HCEC 1CT (cell line): ENCODE data around the gene CORO7.
"Not testable (repeated sequence)": the region's sequence is repeated elsewhere in the genome, so short reads cannot be mapped to it uniquely, and the experiment has no call there.

Experiments used
- DNase-seq: peaks from one replicate; pipeline ENCODE4 v3.0.0-alpha.2; 2017

CORO7 gene

DNA sequence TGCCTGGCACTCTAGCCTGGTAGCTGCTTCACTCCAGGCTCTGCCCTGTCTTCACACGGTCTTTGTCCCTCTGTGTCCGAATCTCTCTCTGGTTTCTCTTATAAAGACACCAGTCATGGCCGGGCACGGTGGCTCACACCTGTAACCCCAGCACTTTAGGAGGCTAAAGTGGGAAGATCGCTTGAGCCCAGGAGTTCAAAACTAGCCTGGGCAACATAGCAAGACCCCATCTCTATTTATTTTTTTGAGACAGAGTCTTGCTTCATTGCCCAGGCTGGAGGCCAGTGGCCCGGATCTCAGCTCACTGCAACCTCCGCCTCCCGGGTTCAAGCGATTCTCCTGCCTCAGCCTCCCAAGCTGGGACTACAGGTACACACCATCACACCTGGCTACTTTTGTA lies 82.7 kb downstream of the CORO7 start:
- not testable (repeated sequence) for DNase-seq

DNA sequence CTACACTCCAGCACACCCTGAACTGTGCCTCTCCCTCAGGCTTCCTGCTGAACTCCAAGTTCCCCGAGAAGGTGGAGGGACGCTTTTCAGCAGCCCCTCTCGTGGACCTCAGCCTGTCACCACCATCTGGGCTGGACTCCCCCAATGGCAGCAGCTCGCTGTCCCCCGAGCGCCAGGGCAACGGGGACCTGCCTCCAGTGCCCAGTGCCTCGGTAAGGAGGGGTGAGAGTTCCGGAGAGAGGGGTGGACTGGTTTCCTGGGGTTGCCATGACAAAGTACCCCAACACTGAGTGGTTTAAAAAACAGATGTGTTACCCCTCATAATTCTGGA lies 83.1 kb downstream of the CORO7 start:
- no peak for DNase-seq

DNA sequence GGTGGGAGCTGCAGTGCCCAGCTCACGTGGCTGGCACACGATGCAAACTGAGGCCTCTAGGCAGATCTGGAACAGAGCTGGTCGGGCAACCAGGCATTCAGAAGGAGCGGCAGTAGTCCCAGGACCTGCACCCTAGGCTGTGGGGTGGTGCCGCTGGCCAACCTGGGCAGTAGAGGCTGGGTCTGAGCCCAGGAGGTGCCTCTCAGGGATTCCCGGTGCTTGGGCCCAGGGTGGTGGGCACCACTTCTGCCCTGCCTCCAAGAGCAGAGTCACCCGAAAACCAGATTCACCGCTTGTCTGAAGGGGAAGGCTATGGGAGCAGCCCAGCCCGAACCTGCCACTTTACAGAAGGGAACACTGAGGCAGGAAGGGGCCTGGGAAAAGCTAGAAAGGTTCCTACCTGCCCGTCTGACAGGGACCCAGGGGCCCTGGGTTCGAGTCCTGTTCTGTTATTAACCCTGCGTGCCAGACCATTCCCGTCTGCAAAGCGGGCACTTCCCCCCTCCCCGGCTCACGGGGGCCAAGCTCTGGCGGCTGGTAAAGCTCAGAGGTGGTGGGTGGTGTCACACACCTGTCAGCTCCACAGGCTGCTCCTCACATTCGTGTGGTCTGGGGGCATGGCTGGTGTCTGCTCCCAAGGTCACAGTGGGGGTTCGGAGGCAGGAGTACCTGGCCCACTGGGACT lies 83.6 kb downstream of the CORO7 start:
- no peak for DNase-seq

DNA sequence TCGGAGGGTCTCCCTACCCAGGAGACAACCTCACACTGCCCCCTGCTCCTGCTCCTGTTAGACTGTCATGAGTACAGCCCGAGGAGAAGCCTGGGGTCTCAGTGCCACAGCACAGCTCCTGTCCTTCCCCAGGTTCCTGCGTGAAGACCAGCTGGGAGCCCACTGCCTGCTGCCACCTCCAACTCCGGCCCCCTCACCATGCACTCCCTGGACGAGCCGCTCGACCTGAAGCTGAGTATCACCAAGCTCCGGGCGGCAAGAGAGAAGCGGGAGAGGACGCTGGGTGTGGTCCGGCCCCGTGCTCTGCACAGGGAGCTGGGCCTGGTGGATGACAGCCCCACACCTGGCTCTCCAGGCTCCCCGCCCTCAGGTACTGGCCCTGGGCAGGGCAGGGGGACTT lies 84.3 kb downstream of the CORO7 start:
- DNase-seq: no peak

DNA sequence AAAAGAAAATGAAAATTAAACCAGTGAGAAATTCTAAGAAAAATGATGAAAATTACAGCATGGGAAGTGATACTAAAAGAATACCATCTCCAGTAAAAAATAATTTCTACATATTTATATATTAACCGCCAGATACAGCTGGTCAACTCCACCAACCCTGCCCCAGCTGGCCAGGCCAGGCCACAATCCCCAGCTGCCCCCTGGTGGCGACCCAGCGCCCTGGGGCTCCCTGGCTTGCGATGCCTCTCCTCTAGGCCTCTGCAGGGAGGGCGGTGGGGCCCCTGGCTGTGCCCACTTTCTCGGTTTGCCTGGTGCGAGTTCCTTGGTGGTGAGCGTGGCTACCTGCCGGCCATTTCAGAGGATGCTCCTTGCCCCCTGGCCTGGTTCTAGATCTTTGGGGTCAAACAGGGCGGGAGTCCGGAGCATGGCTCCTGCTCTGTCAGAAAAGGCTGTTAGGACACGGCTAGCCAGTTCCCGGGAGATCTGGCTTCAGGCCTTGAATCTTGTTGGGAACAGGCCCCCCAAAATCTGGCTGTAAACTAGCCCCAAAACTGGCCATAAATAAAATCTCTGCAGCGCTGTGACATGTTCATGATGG lies 86.0 kb downstream of the CORO7 start:
- DNase-seq: peak; percentile 70

DNA sequence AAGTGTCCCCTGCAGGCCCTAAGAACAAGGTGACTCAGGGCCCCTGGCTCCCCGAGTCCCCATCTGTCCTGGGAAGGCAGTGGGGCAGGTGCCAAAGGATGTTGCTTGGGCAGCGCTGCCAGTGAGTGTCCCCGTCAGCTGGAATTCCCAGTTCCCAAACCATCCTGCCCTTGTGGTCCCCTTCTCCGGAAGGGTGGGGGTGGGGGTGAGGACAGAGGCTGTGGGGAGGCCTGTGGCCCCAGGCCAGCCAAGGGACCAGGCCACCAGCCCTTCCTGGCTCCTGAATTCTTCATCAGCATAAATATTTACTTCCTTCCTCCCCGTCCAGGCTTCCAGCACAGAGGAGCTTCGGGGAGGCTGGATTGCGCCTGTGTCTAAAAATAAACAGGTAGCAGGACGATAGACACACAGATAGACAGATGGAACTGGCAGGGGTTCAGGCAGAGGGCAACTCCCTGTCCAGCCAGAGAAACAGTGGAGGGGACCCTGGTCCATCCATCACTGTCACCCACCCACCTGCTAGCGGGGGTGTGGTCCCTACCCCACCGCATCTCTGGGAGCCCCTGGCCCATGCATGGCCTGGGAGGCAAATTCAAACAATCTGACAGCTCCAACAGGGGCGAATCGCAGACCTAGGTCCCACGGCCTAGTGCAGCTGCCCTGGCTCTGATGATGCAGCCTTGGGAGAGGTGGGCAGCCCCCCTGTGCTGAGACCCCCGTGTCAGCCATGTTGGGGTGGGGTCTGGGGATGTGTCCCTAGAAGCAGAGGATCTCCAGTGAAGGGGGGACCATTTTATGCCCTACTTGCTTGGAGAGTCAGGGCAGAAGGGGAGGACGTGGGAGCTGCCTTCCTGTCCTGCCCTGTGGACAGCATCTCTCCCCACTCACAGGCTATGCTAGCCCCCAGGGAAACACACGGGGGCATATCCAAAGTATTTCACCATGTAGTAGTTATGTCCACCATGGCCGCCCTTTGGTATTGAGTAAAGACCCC lies 87.3 kb downstream of the CORO7 start:
- DNase-seq: peak; percentile 14

DNA sequence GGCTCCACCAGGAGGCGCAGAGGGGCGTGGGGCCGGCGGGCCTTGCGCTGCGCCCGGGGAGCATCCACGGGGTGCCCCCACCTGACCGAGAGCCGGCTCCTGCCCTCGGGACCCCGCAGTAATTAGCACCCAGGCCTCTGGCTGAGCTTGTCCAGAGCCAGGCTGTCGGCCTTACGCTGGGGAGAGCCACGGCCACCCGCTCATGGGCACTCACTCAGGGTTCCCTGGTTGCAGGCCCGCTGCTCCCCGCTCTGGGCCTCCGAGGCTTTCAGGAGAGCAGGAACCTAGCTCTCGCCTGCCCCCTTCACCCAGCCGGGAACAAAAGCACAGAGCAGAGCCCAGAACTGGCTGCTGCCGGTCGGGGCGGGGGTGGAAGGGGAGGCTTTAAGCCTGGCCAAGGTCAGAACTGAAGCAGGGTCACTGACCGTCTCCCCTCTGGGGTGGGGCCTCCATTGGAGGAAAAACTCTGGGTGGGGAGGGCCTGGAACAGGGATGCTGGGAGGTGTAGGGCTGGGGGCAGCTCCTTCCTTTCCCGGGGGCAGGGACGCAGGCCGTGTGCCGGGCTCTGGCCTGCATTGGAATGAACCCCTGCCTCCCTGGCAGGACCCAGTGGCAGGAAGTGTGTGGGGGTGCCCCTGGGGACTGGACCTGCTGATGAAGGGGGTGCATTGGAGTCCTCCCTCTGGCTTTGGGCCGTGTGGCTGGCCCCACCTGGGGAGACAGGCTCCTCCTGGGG lies 88.2 kb downstream of the CORO7 start:
- peak; percentile 85 for DNase-seq

DNA sequence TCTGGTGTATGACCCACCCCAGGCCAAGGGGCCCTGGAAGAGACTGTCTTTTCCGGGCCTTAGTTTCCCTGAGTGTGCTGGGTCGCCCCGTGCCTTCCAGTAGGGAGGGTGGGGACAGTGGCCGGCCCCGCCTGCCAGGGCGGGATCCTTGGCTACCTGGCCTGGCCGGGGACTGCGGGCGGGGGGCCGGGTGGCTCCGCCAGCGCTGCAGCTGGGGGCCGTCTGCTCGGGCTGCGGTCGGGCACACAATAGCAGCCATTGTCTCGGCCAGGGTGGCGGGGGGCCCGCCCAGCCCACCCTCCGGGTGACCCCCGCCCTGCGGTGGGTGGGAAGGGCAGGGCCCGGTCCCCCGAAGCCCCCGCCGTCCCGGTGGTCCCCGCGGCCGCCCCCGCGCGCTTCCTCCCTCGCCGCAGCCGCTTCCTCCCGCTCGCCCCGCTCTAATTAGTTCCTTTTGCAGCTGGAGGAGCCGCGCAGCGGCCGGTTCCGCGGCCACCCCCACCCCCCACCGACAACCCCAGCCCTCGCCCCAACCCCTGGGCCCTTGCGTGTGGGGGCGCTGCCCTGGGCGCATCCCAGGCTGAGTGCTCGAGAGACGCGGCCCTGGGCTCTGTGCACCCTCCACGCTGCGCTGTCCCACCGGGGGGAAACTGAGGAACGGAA lies 88.9 kb downstream of the CORO7 start:
- no peak for DNase-seq

DNA sequence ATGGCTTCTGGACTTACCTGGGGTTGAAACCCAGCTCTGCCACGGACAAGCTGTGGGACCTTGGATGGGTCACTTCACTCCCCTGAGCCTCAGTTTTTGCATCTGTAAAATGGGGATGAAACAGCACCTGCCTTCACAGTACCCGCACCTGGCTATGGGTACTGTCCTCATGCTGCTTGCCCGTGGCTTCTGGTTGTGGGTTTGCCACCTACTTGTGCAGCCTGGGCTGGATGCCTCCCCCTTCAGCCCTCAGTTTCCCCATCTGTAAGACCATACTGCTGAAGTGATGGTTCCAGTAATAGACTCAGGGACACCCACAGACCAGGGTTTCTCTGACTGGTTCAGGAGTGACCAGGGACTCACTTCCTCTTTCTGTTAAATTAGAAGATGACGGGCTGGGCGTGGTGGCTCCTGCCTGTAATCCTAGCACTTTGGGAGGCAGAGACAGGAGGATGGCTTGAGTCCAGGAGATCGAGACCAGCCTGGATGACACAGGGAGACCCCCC lies 91.1 kb downstream of the CORO7 start:
- DNase-seq: no peak

DNA sequence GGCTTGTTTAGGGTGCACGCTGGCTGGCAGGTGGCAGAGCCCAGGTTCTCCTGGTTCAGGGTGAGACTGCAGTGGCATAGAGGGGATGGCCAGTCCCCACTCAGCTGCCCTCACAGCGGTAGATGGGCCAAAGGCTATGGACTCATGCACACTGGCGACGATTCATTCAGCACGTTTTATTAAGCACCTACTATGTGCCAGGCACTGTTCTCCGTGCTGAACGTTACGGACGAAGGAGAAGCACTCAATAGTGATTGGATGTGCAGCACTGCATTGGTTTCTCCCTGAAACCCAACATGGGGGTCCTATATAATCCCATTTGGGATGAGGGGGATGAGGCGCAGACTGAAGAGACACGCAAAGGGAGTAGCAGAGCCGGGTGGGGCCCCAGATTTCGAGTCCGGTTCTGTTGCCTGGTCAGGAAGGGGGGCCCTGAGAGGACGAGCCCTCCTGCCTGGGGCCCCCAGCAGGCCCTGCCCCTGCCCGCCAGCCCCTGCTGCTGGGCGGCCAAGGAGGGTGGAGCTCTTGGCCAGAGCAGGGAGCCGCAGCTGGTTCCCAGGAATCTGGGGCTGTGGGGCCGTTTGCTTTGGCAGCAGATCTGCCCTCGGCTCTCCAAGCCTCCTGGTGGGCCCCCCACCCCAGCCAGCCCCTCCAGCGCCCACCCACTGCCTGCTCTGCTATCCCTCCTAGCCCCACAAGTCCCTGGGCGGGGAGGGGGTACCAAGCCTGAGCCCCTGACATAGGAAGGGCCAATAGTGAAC lies 91.7 kb downstream of the CORO7 start:
- DNase-seq: no peak

DNA sequence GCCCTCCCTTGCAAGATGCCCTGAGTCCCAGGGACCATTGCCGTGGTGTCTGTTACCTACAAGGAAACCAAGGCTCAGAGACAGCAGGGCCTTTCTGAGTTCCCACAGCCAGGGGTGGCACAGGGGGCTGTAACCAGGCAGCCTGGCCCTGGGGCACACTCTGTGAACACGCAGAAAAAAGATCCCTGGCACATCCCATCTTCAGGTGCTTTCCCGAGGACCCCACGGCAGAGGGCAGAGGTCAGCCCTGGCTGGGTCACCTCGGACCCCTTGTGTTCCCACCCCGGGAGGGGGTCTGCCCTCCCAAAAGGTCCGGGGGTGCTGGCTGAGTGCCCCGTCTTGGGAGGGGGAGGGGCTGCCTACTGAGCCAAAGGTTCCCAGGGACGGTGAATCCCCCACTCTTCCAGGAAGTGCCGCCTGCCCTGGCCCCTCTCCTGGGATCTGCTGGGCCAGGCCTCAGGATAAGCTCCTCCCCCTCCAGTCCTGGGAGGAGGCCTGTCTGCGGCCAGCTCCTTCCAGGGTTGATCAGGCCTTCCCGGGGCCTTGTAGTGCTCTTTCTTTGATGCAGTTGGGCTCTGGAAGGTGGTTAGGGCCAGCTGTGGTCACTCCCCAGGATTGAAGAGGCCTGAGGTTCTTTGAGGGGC lies 92.4 kb downstream of the CORO7 start:
- DNase-seq: peak; percentile 21

DNA sequence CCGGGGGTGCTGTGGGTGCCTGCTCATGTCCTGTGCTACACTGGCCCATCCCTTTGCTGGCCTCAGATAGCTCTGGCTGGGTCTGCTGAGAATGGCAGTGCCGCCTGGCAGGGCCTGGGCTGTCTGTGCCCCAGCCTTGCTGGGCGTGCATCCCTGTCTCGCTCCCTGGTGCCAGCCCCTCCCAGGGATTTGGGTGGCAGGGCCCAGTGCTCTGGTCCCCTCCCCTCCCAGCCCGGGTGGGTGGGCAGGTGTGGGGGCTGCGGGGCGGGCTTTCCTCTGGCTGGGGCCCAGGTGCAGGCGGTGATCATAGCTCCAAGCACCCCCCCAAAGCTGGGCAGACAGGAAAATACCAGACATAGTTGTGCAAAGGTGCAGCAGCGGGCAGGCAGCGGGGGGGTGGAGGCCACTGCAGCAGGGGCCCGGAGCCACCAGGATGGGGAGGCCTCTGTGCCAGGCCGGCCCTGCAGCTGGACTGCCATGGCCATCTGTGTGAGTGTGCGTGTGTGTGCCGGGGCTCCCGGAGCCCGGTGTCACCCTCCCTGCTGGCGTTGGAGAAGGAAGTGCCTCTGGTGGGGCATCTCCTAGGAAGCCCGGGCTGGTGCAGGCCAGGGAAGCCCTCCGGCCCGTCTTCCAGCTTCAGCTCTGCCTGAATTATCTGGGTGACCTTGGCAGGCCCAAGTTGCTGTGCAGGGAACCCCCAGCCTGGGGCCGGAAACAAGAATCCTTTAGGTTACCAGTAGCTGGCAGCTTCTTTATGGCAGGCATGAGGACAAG lies 93.1 kb downstream of the CORO7 start:
- DNase-seq: no peak

DNA sequence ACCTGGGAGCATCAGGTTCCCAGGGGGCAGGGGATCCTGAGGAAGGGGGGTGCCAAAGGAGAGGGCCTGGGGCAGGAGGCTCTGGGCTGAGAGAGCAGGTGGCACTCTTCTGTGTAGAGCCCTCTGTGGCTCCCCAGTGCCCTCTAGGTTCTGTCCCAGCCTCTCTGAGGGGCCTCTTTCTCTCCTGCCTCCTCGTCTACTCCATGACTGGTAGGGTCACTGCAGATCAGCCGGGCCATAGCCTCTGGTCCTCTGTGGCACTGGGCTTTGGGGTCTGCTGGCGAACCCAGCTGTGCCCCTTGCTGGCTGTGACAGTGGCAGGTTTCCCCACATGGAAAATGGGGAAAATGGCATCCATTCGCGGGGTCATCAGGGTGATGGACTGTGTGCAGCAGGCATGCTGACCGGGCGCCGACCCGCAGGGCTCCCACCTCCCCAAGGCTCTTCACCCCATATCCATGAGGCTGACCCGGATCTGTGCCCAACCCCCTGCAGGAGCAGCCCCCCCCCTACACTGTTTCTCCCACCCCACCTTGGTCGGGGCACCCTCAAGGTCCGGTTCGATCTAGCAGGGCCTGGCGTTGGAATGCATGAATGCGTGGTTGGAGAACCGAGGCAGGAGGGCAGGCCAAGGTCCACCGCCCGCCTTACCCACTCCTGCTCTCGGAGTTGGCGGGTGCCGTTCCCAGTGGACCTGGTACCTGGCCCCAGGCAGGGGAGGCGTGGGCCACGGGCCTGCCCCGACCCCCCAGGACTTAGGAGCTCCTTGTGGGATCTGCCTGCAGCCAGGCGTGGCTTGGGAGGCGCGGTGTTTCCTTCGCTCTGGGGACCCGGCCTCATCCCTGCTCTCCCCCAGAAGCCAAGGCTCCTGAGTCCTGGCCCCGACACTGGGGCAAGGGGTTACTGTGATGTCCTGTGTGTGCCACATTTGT lies 94.0 kb downstream of the CORO7 start:
- no peak for DNase-seq

DNA sequence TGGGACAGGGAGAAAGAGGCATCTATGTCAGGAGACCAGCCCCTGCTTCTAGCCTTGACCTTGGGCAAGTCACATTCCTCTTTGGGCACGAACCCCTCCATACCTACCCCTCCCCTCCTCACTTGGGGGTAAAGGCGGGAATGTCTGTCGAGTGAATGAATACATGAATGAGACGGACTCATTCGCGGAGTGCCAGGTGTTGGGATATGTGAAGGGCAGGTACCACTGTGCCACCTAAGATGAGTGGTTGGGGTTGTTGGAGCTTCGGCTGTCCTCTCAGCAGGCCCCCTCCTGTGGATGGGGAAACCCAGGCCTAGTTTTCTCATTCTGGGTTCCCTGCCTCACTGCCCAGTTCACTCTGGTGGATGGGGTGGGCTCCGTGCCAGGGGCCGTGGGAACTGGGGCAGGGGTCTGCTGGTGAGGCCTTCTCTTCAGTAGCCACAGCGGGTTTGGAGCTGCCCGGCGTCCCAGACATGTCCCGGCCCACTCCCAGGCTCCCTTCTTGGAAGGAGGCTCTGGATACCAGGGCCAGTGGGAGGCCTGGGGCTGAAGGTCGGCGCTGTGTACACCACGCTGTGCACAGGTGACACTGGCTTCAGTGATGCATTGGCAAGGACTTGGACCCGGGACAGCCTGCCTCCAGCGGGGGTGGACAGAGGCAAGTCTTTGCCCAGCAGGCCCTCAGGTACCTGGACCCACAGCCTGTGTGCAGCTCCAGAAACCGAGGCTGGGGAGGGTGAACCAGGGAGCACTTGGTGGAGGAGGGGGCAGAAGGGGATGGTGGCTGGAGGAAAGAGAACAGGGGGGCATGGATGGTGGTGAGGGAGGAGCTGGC lies 94.9 kb downstream of the CORO7 start:
- no peak for DNase-seq

DNA sequence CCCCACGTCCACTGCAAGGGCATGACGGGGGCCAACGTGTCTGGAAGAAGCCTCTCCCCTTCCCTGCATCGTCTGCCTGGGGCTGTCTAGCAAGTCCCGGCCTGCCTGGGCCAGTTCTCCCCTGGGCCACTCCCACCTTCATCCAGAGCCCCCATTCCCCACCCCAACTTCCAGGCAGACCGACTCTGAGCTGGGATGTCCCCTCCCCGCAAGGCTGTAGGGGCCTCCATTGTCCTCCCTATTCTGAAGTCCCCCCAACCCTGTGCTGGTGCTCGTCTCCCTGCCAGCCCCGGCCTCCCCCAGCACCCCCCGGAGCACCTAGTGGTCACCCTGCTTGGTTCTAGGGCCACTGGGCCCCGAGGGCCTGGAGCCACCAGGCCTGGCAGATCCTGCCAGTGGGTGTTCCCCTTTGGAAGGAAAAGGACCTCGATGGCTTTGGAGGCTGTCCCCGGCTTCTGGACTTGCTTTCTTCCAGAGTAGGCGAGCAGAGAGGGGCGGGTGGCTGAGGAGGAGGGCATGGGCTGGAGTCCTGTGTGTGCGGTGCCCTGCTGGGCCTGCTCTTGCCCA lies 95.7 kb downstream of the CORO7 start:
- no peak for DNase-seq

DNA sequence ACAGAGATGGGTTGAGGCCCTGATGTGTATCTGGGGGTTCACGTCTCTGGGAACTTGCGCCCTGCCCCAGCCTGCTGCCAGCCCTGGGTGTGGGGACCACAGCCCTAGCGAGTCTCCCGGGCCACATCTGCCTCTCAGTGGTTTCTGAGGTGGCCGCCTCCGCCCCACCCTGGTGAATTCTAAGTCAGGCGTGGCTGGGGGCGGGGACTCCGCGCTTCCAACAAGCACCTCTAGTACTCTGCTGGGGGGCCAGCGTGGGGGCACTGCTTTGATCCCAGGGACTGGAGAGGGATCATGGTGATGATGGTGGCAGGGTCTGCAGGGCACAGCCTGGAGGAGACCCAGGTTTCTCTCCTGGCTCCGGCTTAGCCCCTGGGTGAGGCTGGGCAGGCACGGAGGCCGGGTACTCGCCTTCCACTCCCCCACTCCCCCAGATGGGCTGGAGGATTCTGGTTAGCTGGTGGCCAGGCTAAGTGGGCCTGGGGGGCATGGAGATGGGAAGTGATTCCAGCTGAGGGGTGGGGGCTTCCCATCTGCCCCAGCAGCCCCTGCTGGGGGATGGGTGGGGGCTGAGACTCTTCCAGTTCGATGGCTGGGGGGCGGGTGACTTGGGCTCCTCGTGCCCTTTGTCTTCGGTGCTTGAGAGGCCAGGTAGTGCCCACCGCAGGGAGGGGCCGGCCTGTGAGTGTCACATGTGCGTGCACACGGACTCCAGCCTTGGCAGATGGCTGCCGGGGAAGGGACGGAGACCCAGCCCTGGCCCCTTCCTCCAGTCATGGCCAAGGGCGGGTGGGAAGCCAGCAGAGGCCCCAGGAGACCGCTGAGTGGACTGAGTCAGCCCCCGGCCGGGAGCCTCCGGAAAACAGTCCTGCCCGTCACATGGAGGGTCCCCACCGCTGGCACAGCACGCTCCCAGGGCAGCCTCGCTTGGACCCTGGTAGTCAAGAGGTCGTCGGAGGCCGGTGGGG lies 96.7 kb downstream of the CORO7 start:
- no peak for DNase-seq

DNA sequence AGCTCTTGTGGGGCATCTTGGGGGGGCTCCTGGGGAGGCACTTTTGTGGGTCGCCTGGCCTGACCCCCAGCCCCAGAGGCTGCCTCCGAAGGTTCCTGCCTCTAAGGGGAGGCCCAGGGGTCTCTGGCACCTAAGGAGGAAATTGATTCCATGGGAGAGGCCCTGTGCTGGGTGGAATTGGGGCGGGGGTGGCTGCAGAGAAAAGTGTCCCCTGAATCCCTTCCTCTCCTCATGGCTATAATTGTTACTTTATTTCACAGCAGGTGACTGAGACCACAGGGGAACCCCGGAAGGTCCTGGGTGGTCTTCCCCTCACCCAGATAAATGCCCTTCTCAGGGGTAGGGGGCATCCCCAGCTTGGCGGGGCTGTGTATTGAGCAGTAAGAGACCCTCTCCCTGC lies 97.4 kb downstream of the CORO7 start:
- DNase-seq: no peak
